Endothelial cell of umbilical vein (primary cell): ENCODE results near the gene PABPC1L2A. TPM values are rescaled to one million over a fixed set of nuclear protein-coding genes. Genes with fewer than 3 reads are reported as not detected.
"Not testable (repeated sequence)": the region's sequence is repeated elsewhere in the genome, so short reads cannot be mapped to it uniquely, and the experiment has no call there.

Source experiments
- BruUV-seq: library from RNA; stranded (reverse); fragments of 400-500 nt; replicated peaks from 2 replicates; lab custom pipeline; 2021; lab: Mats Ljungman, UMichigan
- CTCF ChIA-PET: fragments of 300-600, 350-600 bp; sonication (Branson Sonifier 250); formaldehyde crosslinking; loops from one replicate; lab custom pipeline; 2021; ENCODE audit warnings: antibody characterized with exemption, inconsistent platforms; lab: Charles Lee
- POLR2A ChIA-PET: fragments of 300-600, 350-600 bp; sonication (Branson Sonifier 250); formaldehyde crosslinking; loops from one replicate; lab custom pipeline; 2021; ENCODE audit warnings: antibody characterized with exemption, inconsistent platforms; lab: Charles Lee
- DNase-seq: peaks from one replicate; pipeline ENCODE4 v3.0.0-alpha.2; 2011; ENCODE audit warnings: low read depth, low spot score
- FAIRE-seq: peaks from 2 replicates; lab custom pipeline; 2011; peaks lifted over from hg19 to GRCh38; lab: Jason Lieb, UNC
- H2AFZ ChIP-seq: 2 replicates; pipeline ENCODE4 v1.6.0; 2012; ENCODE audit warnings: low read depth, low read length, control low read depth, inconsistent platforms
- H3K27ac ChIP-seq: 2 replicates; pipeline ENCODE4 v1.5.1; 2011; ENCODE audit warnings: low read depth, mild to moderate bottlenecking, control low read depth, low read length, moderate library complexity; ENCODE audit not compliant: insufficient read depth
- H3K27me3 ChIP-seq, 2 experiments: 2 replicates each; pipeline versions ENCODE4 v1.6.0 to v1.6.1; 2011; ENCODE audit warnings: low read length in 2 of 2, mixed read lengths in 1 of 2; ENCODE audit not compliant: control insufficient read depth in 2 of 2, insufficient read depth in 2 of 2
- H3K36me3 ChIP-seq, 2 experiments: 2 replicates in 1 of 2; 3 replicates in 1 of 2; pipeline ENCODE4 v1.5.1; 2011; ENCODE audit warnings: low read length in 2 of 2, mild to moderate bottlenecking in 1 of 2, moderate library complexity in 1 of 2; ENCODE audit not compliant: control insufficient read depth in 2 of 2, insufficient read depth in 2 of 2; ENCODE audit errors: extremely low read depth in 1 of 2
- H3K4me1 ChIP-seq: 3 replicates; pipeline ENCODE4 v1.5.1; 2011; ENCODE audit warnings: mild to moderate bottlenecking, low read length; ENCODE audit not compliant: control insufficient read depth, insufficient read depth; ENCODE audit errors: extremely low read depth
- H3K4me2 ChIP-seq: 2 replicates; pipeline ENCODE4 v1.6.1; 2011; ENCODE audit warnings: low read length, control low read depth, mixed read lengths; ENCODE audit not compliant: insufficient read depth
- H3K4me3 ChIP-seq, 3 experiments: fragments of 200-600 bp in 1 of 3; sonication (generic), shearing (Covaris generic) in 1 of 3; replicated peaks in 1 of 3; 2 replicates each; pipeline ENCODE4 v1.5.1; 2011 to 2016; ENCODE audit warnings: control low read depth in 3 of 3, low read length in 3 of 3, mild to moderate bottlenecking in 2 of 3, inconsistent platforms in 1 of 3, low read depth in 1 of 3, moderate library complexity in 1 of 3; ENCODE audit not compliant: insufficient read depth in 1 of 3
- H3K79me2 ChIP-seq: 2 replicates; pipeline ENCODE4 v1.6.0; 2012; ENCODE audit warnings: low read length, inconsistent platforms; ENCODE audit not compliant: control insufficient read depth, insufficient read depth
- H3K9ac ChIP-seq: replicated peaks from 2 replicates; pipeline ENCODE3; 2011; ENCODE audit warnings: low read length, control low read depth; ENCODE audit not compliant: insufficient read depth; ENCODE audit errors: extremely low read depth
- H3K9me1 ChIP-seq: replicated peaks from 3 replicates; pipeline ENCODE4 v1.6.0; 2011; ENCODE audit warnings: mild to moderate bottlenecking, low read length; ENCODE audit not compliant: control insufficient read depth, insufficient read depth; ENCODE audit errors: extremely low read depth
- H3K9me3 ChIP-seq: replicated peaks from 2 replicates; pipeline ENCODE4 v1.5.1; 2012; ENCODE audit warnings: low read length, inconsistent platforms; ENCODE audit not compliant: control insufficient read depth, insufficient read depth
- H4K20me1 ChIP-seq: replicated peaks from 2 replicates; pipeline ENCODE3; 2011; ENCODE audit warnings: mild to moderate bottlenecking, low read length; ENCODE audit not compliant: control insufficient read depth, insufficient read depth; ENCODE audit errors: extremely low read depth
- CTCF ChIP-seq, 2 donors: IDR thresholded peaks; 1 replicate in 1 of 2; 2 replicates in 1 of 2; pipeline ENCODE4 v1.5.1; 2011; ENCODE audit warnings: low read length in 2 of 2, mild to moderate bottlenecking in 2 of 2, moderate library complexity in 2 of 2, control low read depth in 1 of 2, inconsistent platforms in 1 of 2, low read depth in 1 of 2; ENCODE audit not compliant: insufficient read depth in 1 of 2; ENCODE audit errors: extremely low read depth in 1 of 2
- EZH2 ChIP-seq: IDR thresholded peaks from 2 replicates; pipeline ENCODE4 v1.6.1; 2012; ENCODE audit warnings: borderline replicate concordance, low read depth, mild to moderate bottlenecking, moderate library complexity, low read length, inconsistent platforms; ENCODE audit not compliant: severe bottlenecking
- FOS ChIP-seq: IDR thresholded peaks from 2 replicates; pipeline ENCODE4 v1.6.1; 2011; ENCODE audit warnings: mild to moderate bottlenecking, low read length, moderate library complexity, borderline replicate concordance; ENCODE audit not compliant: insufficient read depth
- GATA2 ChIP-seq: IDR thresholded peaks from 2 replicates; pipeline ENCODE4 v1.7.0; 2011; ENCODE audit warnings: low read depth, mild to moderate bottlenecking, moderate library complexity, mixed read lengths, low read length; ENCODE audit not compliant: insufficient read length, insufficient read depth
- JUN ChIP-seq: IDR thresholded peaks from 2 replicates; pipeline ENCODE4 v1.6.1; 2011; ENCODE audit warnings: borderline replicate concordance, low read depth; ENCODE audit not compliant: insufficient read length, insufficient read depth
- MAX ChIP-seq: IDR thresholded peaks from 2 replicates; pipeline ENCODE4 v1.6.1; 2011; ENCODE audit not compliant: insufficient read depth, insufficient read length
- MYC ChIP-seq: IDR thresholded peaks from one replicate; pipeline ENCODE4 v1.6.1; 2011; ENCODE audit warnings: mild to moderate bottlenecking, low read depth, low read length
- POLR2A ChIP-seq: IDR thresholded peaks from 2 replicates; pipeline ENCODE4 v1.6.1; 2012; ENCODE audit warnings: low read depth, mild to moderate bottlenecking, control low read depth, low read length
- POLR2AphosphoS5 ChIP-seq: IDR thresholded peaks from 2 replicates; pipeline ENCODE4 v1.6.1; 2012; ENCODE audit warnings: low read depth, mild to moderate bottlenecking, control low read depth, low read length, moderate library complexity; ENCODE audit not compliant: insufficient read depth
- dilution Hi-C: fragments of 300-500 bp; cut with MboI; formaldehyde crosslinking; loops from one replicate; pipeline ENCODE4 v1.15.0; 2019; ENCODE audit warnings: low sequenced_read_pairs; ENCODE audit not compliant: extremely low pct_ligation_motif_present
- intact Hi-C: fragments of 100-400 bp; cut with micrococcal nuclease; formaldehyde crosslinking; loops from one replicate; pipeline ENCODE4 v1.10.0; 2022
- polyA plus RNA-seq, 4 experiments: library from polyadenylated mRNA; depleted of rRNA in 3 of 4; stranded (reverse) in 3 of 4; unstranded in 1 of 4; fragments of >200 nt; gene quantifications; 2 replicates each; pipeline versions ENCODE4 v1.2.1 to v1.2.3, GENCODE V29; 2011 to 2012; ENCODE audit warnings: missing spikeins in 1 of 4
- total RNA-seq: library from RNA; stranded (reverse); gene quantifications from 2 replicates; pipeline ENCODE4 v1.2.3, GENCODE V29; 2021

Gene PABPC1L2A
- total and polyA plus RNA-seq, 2 donors (not counting 3 experiments of a cell fraction or from before 2014, with no cell fraction given), result not detected

GRCh38 chrX:73079884-73080283 lies 572 bp upstream of the PABPC1L2A start:
- H3K4me3 ChIP-seq, BruUV-seq, FAIRE-seq, H3K79me2 ChIP-seq, H3K4me1 ChIP-seq, H4K20me1 ChIP-seq, H3K9me3 ChIP-seq, H3K27me3 ChIP-seq, H3K9ac ChIP-seq, DNase-seq, H2AFZ ChIP-seq, H3K27ac ChIP-seq, POLR2A ChIA-PET, CTCF ChIA-PET, H3K36me3 ChIP-seq, dilution Hi-C loops, H3K9me1 ChIP-seq, H3K4me2 ChIP-seq: not testable (repeated sequence)
- intact Hi-C loops, result loop anchor here (10.0 kb wide), 4 partner anchors 185 to 1055 kb away; no protein-coding TSS in a partner anchor

- H3K9ac ChIP-seq, H3K79me2 ChIP-seq, H3K27ac ChIP-seq, H3K27me3 ChIP-seq, H3K9me1 ChIP-seq, FAIRE-seq, H2AFZ ChIP-seq, intact Hi-C loops, H3K36me3 ChIP-seq, BruUV-seq, H3K4me1 ChIP-seq, POLR2A ChIA-PET, H3K9me3 ChIP-seq, H3K4me3 ChIP-seq, H3K4me2 ChIP-seq, CTCF ChIA-PET, DNase-seq, H4K20me1 ChIP-seq, dilution Hi-C loops: not testable (repeated sequence)
Observed at GRCh38 chrX:73078597-73078996, 715 bp downstream of the PABPC1L2A start.

- Histone ChIP-seq H3K4me3 (no peak overlapping the region), H3K4me1 (no peaks in the 10 kb centered on the region), H3K27me3 (peaks cover 0 to 5% of the 10 kb centered on the region in 2 experiments), H3K9me1 (no peaks in the 10 kb centered on the region), H2AFZ (no peak overlapping the region), H3K9ac (no peak overlapping the region), H3K4me2 (no peak overlapping the region), H3K27ac (no peak overlapping the region), H3K36me3 (no peaks in the 10 kb centered on the region), H3K79me2 (no peaks in the 10 kb centered on the region), H3K9me3 (no peaks in the 10 kb centered on the region), H4K20me1 (no peaks in the 10 kb centered on the region)
- DNase-seq (no peak), FAIRE-seq (peak; percentile 28)
- TF ChIP-seq GATA2 (no peak), JUN (no peak), CTCF (IDR thresholded peaks at IDR 0.05; ENCODE audit: extremely low read depth in 1 of 2, insufficient read depth in 1 of 2, low read depth in 1 of 2, low read length in 2 of 2) (no peak), POLR2AphosphoS5 (no peak), POLR2A (no peak), EZH2 (no peak), MYC (no peak), FOS (no peak), MAX (no peak)
- POLR2A ChIA-PET, result no interaction called here
- CTCF ChIA-PET, result no interaction called here
- BruUV-seq, result no TSS peak
- dilution Hi-C loops, result no loop called here
- intact Hi-C loops, result no loop called here
Observed at GRCh38 chrX:73076838-73077237, 2.5 kb downstream of the PABPC1L2A start.
